ENCODE results near the gene HCK. TPM values are rescaled to one million over a fixed set of nuclear protein-coding genes. Genes with fewer than 3 reads are reported as not detected.

HCK gene
- total RNA-seq, 4 donors from 2014 or later = 1.4 to 4.7 (median 4.2) TPM

- Histone ChIP-seq H3K27ac (peak overlapping the region in 1 of 4 donors; percentile 40), H3K36me3 (no peaks in the 10 kb centered on the region), H3K27me3 (peaks cover 43 to 62% (median 52%) of the 10 kb centered on the region in 3 donors), H3K4me3 (peak overlapping the region; percentile 50 to 61 (median 54)), H3K9me3 (no peaks in the 10 kb centered on the region), H3K4me1 (peaks cover 0 to 4% of the 10 kb centered on the region in 2 donors)
- DNase-seq (peak in 1 of 2 donors; percentile 16), ATAC-seq (no peak)
- intact Hi-C loops (cut with DNase I; ENCODE audit: low total_unique reads) (no loop called here), in situ Hi-C loops (cut with MboI; ENCODE audit: low sequenced_read_pairs in 4 of 4) (no loop called here)
- TF ChIP-seq CTCF (IDR thresholded peaks at IDR 0.05 in 4 of 5, conservative IDR thresholded peaks at IDR 0.05 in 1 of 5) (no peak), POLR2A (IDR thresholded peaks at IDR 0.05) (peak in 1 of 2 donors; percentile 32)
Observed at GRCh38 chr20:32018269-32019155, 33.5 kb upstream of the HCK start.

- DNase-seq (no peak), ATAC-seq (no peak)
- Histone ChIP-seq H3K9me3 (no peaks in the 10 kb centered on the region), H3K36me3 (no peaks in the 10 kb centered on the region), H3K27ac (no peak overlapping the region), H3K4me1 (peaks cover 0 to 4% of the 10 kb centered on the region in 2 donors), H3K4me3 (peak overlapping the region in 2 of 4 donors; percentile 2 to 56), H3K27me3 (peaks cover 42 to 60% (median 52%) of the 10 kb centered on the region in 3 donors)
- in situ Hi-C loops (cut with MboI; ENCODE audit: low sequenced_read_pairs in 4 of 4) (no loop called here), intact Hi-C loops (cut with DNase I; ENCODE audit: low total_unique reads) (no loop called here)
- TF ChIP-seq CTCF (IDR thresholded peaks at IDR 0.05 in 4 of 5, conservative IDR thresholded peaks at IDR 0.05 in 1 of 5) (no peak), POLR2A (IDR thresholded peaks at IDR 0.05) (no peak)
Observed at GRCh38 chr20:32019156-32019510, 32.9 kb upstream of the HCK start.

- H3K27me3 ChIP-seq = peaks cover 43 to 60% (median 52%) of the 10 kb centered on the region in 3 donors
- peaks cover 0 to 4% of the 10 kb centered on the region in 2 donors for H3K4me1 ChIP-seq
- intact Hi-C loops (cut with DNase I; ENCODE audit: low total_unique reads) (no loop called here), in situ Hi-C loops (cut with MboI; ENCODE audit: low sequenced_read_pairs in 4 of 4) (no loop called here)
- TF ChIP-seq POLR2A (IDR thresholded peaks at IDR 0.05) (no peak), CTCF (IDR thresholded peaks at IDR 0.05 in 4 of 5, conservative IDR thresholded peaks at IDR 0.05 in 1 of 5) (no peak)
- H3K9me3 ChIP-seq = no peaks in the 10 kb centered on the region
- ATAC-seq (no peak), DNase-seq (no peak)
- peak overlapping the region in 2 of 4 donors; percentile 2 to 56 for H3K4me3 ChIP-seq
- H3K27ac ChIP-seq = no peak overlapping the region
- no peaks in the 10 kb centered on the region for H3K36me3 ChIP-seq
Observed at GRCh38 chr20:32019563-32020463, 32.2 kb upstream of the HCK start.

GRCh38 chr20:32021091-32021490, 31.0 kb upstream of the HCK start:
- Histone ChIP-seq H3K4me3 (no peak overlapping the region), H3K27me3 (peaks cover 35 to 66% (median 46%) of the 10 kb centered on the region in 3 donors), H3K27ac (no peak overlapping the region), H3K4me1 (peaks cover 0 to 4% of the 10 kb centered on the region in 2 donors), H3K9me3 (no peaks in the 10 kb centered on the region), H3K36me3 (no peaks in the 10 kb centered on the region)
- DNase-seq (no peak), ATAC-seq (no peak)
- intact Hi-C loops (cut with DNase I; ENCODE audit: low total_unique reads) = no loop called here
- no peak for TF ChIP-seq CTCF (IDR thresholded peaks at IDR 0.05 in 4 of 5, conservative IDR thresholded peaks at IDR 0.05 in 1 of 5)
- TF ChIP-seq POLR2A (IDR thresholded peaks at IDR 0.05) = no peak
- in situ Hi-C loops (cut with MboI; ENCODE audit: low sequenced_read_pairs in 4 of 4) = no loop called here
